ENCODE results near the gene AQP10. TPM values are rescaled to one million over a fixed set of nuclear protein-coding genes. Genes with fewer than 3 reads are reported as not detected.
"Not testable (repeated sequence)": the region's sequence is repeated elsewhere in the genome, so short reads cannot be mapped to it uniquely, and the experiment has no call there.

The AQP10 gene
- total RNA-seq, 1 donor from 2014 or later = not detected

DNA sequence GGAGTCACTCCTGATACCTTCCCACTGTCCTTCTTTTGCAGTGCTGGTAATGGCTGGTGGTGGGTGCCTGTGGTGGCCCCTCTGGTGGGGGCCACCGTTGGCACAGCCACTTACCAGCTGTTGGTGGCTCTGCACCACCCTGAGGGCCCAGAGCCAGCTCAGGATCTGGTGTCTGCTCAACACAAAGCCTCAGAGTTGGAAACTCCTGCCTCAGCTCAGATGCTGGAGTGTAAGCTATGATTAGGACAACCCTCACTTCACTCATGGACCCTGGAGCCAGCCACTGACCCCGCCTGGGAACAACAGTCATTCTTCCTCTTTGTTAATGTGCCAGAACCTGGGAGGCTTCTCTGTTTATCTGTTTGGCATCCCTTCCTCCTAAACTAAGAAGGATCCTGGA is 3.3 kb downstream of the AQP10 start:
- DNase-seq (ENCODE audit: low read depth in 2 of 2) = no peak

DNA sequence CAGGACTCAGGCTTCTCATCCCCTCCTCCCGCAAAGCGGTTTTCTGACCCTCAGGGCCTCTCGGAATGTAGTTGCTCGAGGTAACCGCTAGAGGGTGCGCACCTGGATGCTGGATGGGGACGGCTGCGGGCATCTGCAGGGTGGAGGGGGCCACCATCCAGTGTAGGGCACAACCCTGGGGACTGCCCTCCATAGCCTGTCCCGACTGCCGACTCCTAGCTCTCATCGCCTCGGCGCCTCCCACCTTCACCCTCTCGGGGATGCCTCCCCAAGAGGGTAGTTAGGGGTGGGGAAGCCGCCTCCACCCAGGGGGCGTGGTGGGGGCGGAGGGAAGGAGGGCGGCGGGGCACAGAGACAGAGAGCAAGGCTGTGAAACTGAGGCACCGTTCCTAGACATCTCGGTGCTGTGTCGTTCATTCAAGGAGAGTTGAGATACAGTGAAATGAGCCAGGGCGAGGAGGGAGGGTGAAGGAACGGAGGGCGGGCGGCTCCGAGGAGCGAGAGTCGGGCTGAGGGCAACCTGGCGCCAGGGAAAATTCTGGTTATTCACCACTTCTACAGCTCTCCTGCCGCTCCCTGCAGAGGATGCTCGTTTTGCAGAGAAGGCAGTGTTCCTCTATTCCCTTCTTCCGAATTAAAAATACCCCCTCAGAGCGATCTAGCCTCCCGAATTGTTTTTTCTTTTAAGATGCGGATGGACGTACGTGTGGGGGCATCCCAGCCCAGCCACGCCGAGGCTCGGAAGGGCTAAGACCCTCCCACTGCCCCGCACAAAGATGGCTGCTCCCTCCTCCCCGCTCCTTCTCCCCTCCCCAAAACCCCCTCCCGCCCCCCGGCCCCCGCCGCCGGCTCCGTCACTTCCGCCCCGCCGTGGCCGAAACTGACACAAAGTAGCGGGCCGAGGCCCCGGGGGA is 4.0 kb downstream of the AQP10 start, which contains the start of gene ATP8B2:
ATP8B2 (plus strand) TSS at position 857 of the 914 bp plus-strand sequence. CDS start 2,617 bp downstream, outside the sequence.
- DNase-seq (ENCODE audit: low read depth in 2 of 2) = peak; percentile 61 to 81

DNA sequence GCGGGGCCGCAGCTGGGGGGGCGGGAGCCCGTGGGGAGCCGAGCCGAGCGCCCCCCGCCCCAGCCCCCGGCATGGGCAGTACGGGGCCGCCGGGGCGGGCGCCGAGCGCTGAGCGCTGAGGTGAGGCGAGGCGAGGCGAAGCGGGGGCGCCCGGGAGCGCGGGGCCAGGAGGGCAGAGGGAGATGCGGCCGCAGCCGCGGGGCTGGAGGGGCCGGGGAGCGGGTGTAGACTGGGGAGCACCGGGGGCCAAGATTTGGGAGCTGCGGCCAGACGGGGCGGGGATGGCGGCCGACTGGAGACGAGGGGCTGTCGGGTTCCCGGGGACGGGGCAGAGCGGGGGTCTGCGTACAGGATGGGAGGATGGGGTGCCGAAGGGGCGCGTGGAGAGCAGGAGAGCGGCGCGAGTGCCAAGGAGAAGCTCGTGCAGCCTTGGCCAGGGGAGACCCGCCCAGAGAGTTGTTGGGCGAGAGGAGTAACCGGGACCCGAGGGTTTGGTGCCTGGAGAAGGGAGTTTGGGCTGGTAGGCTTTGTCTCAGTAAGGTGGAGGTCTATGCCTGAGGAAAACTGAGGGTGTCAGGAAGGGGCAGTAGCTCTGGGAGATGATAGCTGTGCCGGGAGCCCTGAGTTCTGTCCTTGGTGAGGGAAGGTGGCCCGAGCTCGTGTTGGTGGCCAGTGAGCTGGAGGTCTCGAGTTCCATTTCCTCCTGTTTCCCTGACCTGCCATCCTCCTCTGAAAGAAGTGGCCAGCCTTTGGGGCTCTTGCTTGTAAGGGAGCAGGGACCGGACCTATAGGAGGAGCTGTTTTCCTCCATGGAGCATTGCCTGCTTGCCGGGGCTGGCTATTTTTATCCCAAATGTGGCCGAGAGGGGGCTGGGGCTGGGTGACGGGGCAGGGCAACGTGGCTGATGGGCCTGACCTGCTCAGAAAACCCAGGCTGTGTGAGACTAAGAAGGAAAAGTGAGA is 5.0 kb downstream of the AQP10 start:
- DNase-seq (ENCODE audit: low read depth in 2 of 2) = peak; percentile 36 to 84

DNA sequence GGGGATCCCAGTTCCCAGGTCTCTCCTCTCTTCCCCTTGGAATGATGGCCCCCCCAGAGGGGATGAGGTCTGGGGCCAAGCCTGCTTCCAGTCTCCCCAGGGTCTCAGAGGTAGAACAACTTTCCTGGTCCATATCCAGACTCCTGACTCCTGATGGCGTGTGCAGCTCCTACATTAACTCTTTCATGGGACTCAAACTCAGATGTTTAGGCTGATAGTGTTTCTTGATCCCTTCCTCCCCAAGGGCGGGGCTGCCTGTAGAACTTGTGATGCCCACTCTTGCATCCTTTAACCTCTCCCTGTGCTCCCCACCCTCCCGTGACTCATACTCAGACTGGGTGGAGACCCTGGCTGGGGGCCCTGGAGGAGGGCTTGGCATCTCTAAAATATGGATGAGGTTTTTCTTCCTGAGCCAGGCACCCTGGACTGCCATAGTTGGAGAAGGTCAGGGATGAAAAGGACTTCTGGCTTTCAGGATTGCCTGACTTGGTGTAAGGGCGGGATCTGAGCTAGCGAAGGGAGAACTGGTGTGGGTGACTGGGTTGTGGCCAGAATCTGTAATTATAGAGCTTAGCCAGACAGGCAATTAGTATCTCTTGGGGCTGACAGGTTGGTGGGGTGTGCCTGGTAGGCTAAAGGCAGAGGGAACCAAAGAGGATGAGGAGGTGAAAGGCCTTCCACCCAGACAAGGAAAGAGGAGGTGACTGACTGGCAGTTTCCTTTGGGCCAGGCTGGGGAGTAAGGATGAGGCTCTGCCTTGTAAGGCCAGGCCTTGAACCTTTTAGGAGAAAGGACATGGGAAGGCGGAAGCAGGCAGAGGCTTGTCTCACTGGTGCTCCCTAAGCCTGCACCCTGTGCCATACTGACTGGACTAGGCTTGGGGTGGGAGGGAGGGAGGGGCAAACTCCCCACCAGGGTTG is 5.9 kb downstream of the AQP10 start:
- peak in 1 of 2 donors; percentile 44 for DNase-seq (ENCODE audit: low read depth in 2 of 2)

DNA sequence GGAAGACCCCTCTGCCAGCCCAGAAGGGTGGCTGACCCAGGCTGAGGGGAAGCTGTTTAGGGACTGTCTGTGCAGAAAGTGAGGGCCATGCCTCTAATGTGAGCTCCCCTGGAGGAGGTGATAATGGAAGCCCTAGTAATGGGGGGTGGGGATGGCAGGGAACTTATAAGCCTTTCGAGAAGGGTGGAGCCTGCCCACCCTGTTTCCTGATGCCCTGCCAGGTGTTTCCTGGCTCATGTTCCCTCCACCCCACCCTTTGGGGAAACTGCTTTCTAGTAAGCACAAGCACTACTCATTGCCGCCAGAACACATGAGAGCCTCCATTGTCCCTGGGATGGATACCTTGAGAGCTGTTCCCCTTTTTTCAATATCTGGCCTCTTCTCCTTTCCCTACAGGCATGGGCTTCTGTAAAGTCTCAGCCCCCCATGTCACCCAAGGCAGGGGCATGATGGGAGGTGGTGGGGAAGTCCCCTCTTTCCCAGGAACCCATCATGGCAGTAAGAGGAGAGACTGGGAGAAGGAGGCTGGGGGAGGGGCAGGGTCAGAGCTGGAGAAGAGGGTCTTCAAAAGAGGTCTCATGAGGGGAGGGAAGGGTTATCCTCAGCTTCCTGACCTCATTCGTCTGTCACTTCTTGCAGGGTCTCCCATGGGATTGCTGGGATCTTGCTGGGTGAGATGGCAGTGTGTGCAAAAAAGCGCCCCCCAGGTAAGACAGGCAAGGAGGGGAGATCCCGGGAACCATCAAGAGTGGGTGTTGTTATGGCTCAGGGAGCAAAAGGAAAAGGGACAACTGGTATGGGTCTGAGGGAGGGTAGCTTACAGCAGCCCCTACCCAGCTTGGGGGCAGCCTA is 6.8 kb downstream of the AQP10 start:
- peak; percentile 55 to 80 for DNase-seq (ENCODE audit: low read depth in 2 of 2)

DNA sequence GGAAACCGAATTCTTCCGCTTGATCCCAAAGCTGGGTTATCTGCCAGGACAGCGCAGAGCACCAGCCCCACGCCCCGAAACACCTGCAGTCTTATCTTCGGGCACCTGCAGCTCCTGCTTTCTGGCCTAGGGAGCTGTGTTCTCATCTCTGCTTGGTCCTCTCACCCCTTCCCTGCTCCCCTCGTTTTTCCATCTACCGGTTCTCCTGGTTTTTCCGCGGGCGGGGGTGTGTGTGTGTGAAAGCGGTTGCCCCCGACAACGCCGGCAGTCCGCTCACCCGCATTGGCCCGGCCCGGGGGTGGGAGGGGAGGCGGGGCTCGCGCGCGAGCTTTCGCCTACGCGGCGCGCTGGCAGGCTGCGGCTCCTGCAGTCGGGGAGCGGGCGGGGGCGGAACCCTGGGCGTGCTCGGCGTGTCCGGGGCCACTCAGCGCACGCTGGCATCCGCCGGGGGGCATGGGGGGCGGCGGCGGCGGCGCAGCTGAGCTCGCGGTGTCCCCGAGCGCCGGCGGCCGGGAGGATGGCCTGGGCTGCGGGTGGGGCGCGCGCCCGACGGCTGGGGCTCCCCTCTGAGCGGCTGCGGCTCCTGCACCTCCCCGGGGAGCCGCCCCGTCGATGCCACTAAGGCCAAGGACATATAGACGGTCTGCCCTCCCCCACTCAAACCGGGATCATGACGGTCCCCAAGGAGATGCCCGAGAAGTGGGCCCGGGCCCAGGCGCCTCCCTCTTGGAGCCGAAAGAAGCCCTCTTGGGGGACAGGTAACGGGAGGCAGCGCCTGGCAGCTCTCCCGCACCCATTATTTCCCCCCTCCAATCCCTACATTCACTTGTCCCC is 7.6 kb downstream of the AQP10 start:
- DNase-seq (ENCODE audit: low read depth in 2 of 2) = peak; percentile 60 to 86

DNA sequence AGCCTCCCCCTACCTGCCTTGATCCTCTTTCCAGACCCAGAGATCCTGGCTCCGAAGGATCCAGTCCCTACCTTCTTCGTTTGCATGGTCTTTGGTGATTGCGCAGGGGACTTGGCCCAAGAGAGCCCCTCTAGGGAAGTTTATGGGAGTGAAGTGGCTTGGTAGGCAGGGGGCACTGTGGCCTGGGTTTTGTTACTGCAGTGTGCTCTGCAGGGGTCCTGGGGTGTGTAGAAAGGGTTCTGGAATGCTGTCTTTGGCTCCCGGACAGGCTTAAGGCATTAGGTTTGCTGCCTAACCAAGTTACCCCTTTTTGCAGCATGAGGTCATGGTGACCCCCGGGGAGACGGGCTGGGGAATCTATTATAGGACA is 8.2 kb downstream of the AQP10 start:
- DNase-seq (ENCODE audit: low read depth in 2 of 2) = no peak

DNA sequence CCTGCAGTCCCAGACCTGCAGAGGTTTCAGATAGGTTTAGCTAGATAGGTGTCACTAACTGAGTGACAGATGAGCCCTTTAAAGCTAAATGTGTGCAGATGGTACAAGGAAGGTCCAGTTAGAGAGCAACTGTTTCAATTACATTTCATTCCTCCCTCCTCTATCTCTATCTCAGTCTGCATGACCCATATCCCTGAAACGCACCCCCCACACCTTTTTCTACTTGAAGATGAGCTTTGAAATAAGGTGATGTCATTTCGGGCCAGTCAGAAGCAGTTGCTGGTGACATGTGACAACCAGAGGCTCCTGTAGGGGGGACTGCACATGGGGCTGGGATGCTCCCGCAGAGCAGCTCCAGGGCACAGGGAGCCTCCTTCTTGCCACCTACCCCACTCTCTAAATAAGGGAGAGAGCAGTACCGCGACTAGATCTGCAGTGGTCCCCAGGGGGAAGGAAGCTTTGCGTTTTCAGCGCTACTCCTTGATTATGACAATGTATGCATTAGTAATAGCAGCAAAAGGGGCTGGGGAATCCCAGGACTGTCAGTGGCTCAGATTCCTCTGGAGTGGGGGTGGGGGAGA is 8.7 kb downstream of the AQP10 start:
- no peak for DNase-seq (ENCODE audit: low read depth in 2 of 2)

DNA sequence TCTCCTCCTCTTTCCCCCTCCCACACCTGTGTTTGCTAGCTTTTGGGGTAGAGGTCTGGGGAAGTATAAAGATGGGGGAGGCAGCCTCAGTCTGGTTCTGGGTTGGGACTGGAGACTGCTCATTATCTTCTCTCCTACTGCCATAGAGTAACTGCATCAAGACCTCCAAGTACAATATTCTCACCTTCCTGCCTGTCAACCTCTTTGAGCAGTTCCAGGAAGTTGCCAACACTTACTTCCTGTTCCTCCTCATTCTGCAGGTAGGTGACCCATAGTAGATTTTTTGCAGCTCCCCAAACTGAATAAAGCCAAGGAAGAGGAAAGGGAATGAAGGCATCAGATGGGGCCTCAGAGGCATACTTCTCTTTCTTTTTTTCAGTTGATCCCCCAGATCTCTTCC is 9.8 kb downstream of the AQP10 start:
- DNase-seq (ENCODE audit: low read depth in 2 of 2) = no peak

DNA sequence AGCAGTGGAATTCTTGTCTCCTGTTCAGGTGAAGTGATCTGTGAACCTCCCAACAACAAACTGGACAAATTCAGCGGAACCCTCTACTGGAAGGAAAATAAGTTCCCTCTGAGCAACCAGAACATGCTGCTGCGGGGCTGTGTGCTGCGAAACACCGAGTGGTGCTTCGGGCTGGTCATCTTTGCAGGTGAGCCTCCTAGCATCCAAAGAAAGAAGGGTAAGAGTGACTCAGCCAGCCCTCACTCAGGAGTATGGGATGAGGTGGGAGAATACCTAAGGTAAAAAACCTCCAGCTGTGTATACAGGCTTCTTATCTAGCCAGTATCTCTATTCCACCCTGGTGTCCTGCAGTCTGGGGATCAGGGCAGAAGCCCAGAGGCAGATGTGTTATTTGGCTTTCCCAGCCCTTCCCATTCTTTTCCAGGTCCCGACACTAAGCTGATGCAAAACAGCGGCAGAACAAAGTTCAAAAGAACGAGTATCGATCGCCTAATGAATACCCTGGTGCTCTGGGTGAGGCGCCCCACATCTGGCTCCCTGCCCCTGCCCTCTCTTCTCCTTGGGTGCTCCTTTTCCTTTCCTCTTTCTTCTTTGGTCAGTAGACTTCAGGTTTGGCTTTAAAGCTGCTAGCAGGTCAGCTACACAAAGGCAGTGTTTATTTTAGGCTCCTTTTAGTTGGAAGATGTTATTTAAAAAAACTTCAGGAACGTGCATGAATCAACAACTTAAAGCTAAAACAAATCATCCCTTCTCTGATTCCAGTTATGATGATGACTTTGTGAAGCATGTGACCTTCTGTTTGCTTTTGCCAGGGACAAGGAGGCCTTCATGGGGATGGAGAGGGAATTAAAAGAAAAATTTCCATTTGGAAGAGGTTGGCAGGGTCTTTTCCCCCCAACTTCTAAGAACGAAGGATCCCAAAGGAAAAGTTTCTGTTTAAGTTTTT is 13.5 kb downstream of the AQP10 start:
- no peak for DNase-seq (ENCODE audit: low read depth in 2 of 2)

DNA sequence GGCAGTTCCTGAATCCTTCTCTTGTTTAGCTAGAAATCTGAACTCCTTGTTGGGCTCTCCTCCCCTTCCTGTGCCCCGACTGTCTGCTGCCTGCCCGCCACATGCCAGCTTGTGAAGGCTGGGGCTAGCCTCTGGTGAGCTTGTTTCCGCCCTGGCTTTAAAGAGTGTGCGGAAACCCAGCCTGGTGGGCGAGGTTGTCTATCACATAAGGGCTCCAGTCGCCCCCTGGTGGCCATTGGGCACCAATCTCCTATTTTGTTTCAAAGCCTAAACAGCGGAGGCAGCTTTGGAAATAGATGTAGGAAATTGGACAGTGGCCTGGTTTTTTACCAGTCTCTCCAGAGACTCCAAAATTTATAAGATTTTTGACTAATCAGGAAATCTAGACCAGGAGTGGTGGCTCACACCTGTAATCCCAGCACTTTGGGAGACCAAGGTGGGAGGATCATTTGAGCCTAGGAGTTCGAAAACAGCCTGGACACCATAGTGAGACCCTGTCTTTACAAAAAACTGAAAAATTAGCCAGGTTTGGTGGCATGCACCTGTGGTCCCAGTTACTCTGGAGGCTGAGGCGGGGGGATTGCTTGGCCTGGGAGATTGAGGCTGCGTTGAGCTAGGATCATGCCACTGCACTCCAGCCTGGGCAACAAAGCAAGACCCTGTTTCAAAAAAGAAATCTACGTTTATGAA is 14.3 kb downstream of the AQP10 start:
- peak; percentile 79 to 90 for DNase-seq (ENCODE audit: low read depth in 2 of 2)

DNA sequence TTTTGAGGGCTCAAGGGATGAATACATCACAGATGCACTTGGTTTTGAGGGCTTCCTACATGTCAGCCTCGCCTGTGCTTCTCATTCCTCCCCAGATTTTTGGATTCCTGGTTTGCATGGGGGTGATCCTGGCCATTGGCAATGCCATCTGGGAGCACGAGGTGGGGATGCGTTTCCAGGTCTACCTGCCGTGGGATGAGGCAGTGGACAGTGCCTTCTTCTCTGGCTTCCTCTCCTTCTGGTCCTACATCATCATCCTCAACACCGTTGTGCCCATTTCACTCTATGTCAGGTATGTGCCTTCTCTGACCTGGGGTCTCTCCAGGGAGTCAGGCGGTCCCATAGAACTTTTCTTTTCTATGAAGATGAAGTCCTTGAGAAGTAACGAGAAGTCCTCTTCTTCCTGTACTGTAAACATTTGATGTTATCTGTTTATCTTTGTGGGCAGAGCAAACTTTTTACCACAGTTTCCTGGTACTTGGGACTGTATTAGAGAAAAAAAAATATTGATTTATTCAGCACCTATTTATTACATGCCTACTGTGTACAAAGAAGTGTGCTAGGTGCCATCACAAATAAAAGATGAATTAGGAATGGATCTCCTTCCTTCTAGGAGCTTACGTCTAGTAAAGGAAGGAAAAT is 16.5 kb downstream of the AQP10 start:
- no peak for DNase-seq (ENCODE audit: low read depth in 2 of 2)

DNA sequence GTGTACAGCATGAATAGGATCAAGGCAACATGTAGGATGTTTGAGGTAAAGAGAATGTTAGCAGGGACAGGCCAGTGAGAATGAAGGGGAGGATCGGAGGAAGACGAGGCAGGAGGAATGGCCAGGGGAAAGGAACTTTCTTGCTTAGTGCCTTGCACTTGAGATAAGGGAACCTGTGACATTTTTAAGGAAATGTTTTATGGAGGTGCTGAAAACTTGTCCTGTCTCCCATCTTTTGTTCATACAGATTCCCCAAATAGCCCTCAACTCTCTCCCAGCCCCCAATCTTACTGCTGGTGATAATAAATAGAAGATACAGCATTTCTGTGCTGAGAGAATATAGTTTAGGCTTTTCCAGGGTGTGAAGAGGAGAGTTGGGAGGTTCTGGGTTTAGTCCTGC is 18.0 kb downstream of the AQP10 start:
- DNase-seq (ENCODE audit: low read depth in 2 of 2) = no peak

DNA sequence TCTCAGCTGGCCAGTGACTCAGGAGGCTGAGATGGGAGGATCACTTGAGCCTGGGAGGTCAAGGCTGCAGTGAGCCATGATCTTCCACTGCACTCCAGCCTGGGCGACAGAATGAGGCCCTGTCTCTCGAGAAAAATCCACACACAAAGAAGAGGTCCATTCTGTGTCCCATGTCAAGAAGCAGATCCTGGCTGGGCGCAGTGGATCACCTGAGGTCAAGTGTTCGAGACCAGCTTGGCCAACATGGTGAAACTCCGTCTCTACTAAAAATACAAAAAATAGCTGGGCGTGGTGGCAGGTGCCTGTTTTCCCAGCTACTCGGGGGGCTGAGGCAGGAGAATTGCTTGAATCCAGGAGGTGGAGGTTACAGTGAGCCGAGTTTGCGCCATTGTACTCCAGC is 20.5 kb downstream of the AQP10 start:
- not testable (repeated sequence) for DNase-seq (ENCODE audit: low read depth in 2 of 2)

DNA sequence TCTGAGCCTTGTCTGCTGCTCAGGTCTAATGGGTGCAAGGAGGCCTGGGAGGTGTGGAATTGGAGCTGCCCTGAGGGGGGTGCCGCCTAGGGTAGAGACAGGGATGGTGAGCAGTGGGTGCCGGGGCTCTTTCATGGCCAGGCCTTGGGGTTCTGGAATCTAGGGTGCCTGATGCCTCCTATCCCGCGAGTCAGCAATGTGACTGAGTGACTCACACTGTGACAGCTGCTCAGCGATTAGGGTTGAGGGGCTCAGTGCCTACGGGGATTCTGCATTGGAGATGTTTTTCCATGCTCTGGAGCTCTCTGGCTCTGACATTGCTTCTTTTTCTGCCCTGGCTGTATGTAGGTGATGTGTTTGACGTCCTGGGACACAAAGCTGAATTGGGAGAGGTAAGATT is 21.2 kb downstream of the AQP10 start:
- DNase-seq (ENCODE audit: low read depth in 2 of 2) = no peak

DNA sequence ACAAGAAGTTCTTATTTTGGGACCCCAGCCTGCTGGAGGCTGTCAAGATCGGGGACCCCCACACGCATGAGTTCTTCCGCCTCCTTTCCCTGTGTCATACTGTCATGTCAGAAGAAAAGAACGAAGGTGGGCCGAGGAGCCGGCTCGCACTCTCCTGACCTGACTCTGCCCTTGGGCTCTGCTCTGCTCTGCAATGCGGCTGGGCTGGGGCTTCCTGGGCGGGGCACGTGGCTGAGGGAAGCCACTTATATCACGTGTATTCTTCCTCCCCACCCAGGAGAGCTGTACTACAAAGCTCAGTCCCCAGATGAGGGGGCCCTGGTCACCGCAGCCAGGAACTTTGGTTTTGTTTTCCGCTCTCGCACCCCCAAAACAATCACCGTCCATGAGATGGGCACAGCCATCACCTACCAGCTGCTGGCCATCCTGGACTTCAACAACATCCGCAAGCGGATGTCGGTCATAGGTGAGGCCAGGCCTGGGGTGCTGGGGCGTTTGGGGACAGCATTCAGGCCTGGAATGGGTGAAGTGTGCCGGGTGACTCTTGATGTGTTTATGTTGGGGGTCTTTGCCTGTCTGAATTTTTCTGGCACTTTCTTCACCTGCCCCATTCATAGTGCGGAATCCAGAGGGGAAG is 22.1 kb downstream of the AQP10 start:
- DNase-seq (ENCODE audit: low read depth in 2 of 2) = no peak

Measured in dermis microvascular lymphatic vessel endothelial cell (primary cell).